ENCODE results near the gene AGAP1. TPM values are rescaled to one million over a fixed set of nuclear protein-coding genes. Genes with fewer than 3 reads are reported as not detected.

The AGAP1 gene
- polyA plus RNA-seq, 1 donor from 2014 or later = 17.4 TPM

DNA sequence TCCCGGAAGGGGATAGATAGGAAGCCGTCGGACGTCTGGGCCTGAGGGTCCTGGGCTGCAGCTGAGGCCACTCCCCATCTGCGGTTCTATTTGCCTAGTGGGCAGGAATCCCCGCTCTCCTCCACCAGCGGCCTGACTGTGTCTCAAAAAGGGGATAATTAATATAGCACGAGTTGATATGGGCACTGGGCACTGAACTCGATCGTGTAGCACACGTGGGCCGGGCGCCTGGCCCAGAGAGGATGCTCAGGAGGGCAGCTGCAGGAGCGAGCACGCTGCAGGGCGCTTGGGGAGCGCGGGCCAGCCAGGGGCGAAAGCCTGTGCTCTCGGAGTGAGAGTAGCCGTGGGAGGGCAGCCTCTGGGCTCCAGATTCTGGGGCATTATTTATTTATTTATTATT lies 683.1 kb downstream of the AGAP1 start:
- Histone ChIP-seq H4K20me1 (ENCODE audit: insufficient read depth) (no peaks in the 10 kb centered on the region), H3K4me3 (ENCODE audit: low read length) (no peak overlapping the region), H3K36me3 (ENCODE audit: insufficient read depth, low read length) (no peaks in the 10 kb centered on the region), H3K9ac (ENCODE audit: low read length) (no peak overlapping the region), H3K9me3 (ENCODE audit: low read length) (no peaks in the 10 kb centered on the region), H3F3A (ENCODE audit: insufficient read depth, low read length, poor library complexity, severe bottlenecking) (peaks cover 5% of the 10 kb centered on the region), H3K27me3 (ENCODE audit: insufficient read depth, low read depth, low read length) (peaks cover 98% of the 10 kb centered on the region), H3K4me2 (ENCODE audit: low read length) (no peak overlapping the region), H3K9me2 (ENCODE audit: insufficient read depth, low read length) (no peaks in the 10 kb centered on the region), H3K79me2 (replicated peaks; ENCODE audit: insufficient read depth, low read length) (no peaks in the 10 kb centered on the region), H2AFZ (ENCODE audit: low read depth, low read length) (no peak overlapping the region), H3K27ac (ENCODE audit: low read length) (no peak overlapping the region)
- TF ChIP-seq TAF1 (IDR thresholded peaks at IDR 0.05; ENCODE audit: low read depth) (no peak), SMC3 (conservative IDR thresholded peaks at IDR 0.05; ENCODE audit: poor library complexity) (no peak), RAD21 (conservative IDR thresholded peaks at IDR 0.05) (no peak), EZH2 (IDR thresholded peaks at IDR 0.05; ENCODE audit: borderline replicate concordance, insufficient read depth, low read length, poor library complexity, severe bottlenecking) (no peak), POLR2AphosphoS5 (IDR thresholded peaks at IDR 0.05) (no peak), EP300 (conservative IDR thresholded peaks at IDR 0.05; ENCODE audit: poor library complexity, severe bottlenecking) (no peak), MXI1 (conservative IDR thresholded peaks at IDR 0.05; ENCODE audit: poor library complexity, severe bottlenecking) (no peak), REST (IDR thresholded peaks at IDR 0.05; ENCODE audit: borderline replicate concordance) (no peak)
- TF ChIP-seq, protein P1, sequence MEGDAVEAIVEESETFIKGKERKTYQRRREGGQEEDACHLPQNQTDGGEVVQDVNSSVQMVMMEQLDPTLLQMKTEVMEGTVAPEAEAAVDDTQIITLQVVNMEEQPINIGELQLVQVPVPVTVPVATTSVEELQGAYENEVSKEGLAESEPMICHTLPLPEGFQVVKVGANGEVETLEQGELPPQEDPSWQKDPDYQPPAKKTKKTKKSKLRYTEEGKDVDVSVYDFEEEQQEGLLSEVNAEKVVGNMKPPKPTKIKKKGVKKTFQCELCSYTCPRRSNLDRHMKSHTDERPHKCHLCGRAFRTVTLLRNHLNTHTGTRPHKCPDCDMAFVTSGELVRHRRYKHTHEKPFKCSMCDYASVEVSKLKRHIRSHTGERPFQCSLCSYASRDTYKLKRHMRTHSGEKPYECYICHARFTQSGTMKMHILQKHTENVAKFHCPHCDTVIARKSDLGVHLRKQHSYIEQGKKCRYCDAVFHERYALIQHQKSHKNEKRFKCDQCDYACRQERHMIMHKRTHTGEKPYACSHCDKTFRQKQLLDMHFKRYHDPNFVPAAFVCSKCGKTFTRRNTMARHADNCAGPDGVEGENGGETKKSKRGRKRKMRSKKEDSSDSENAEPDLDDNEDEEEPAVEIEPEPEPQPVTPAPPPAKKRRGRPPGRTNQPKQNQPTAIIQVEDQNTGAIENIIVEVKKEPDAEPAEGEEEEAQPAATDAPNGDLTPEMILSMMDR (IDR thresholded peaks at IDR 0.05; ENCODE audit: poor library complexity, severe bottlenecking) = no peak

- Histone ChIP-seq H2AFZ (ENCODE audit: low read depth, low read length) (no peak overlapping the region), H3K4me3 (ENCODE audit: low read length) (no peak overlapping the region)
Observed at GRCh38 chr2:236177604-236177966, 683.7 kb downstream of the AGAP1 start.

More at GRCh38 chr2:236177604-236177966, 683.7 kb downstream of the AGAP1 start:
- no peak overlapping the region for H3K9ac ChIP-seq (ENCODE audit: low read length)
- H4K20me1 ChIP-seq (ENCODE audit: insufficient read depth) = no peaks in the 10 kb centered on the region
- no peak overlapping the region for H3K27ac ChIP-seq (ENCODE audit: low read length)
- H3K27me3 ChIP-seq (ENCODE audit: insufficient read depth, low read depth, low read length) = peaks cover 98% of the 10 kb centered on the region
- no peaks in the 10 kb centered on the region for H3K36me3 ChIP-seq (ENCODE audit: insufficient read depth, low read length)
- no peak overlapping the region for H3K4me2 ChIP-seq (ENCODE audit: low read length)
- H3K9me2 ChIP-seq (ENCODE audit: insufficient read depth, low read length) = no peaks in the 10 kb centered on the region
- H3K79me2 ChIP-seq (replicated peaks; ENCODE audit: insufficient read depth, low read length) = no peaks in the 10 kb centered on the region
- no peaks in the 10 kb centered on the region for H3K9me3 ChIP-seq (ENCODE audit: low read length)
- TF ChIP-seq, protein P1 (IDR thresholded peaks at IDR 0.05; ENCODE audit: poor library complexity, severe bottlenecking) = no peak
- TF ChIP-seq RAD21 (conservative IDR thresholded peaks at IDR 0.05) (no peak), TAF1 (IDR thresholded peaks at IDR 0.05; ENCODE audit: low read depth) (no peak), MXI1 (conservative IDR thresholded peaks at IDR 0.05; ENCODE audit: poor library complexity, severe bottlenecking) (no peak), EZH2 (IDR thresholded peaks at IDR 0.05; ENCODE audit: borderline replicate concordance, insufficient read depth, low read length, poor library complexity, severe bottlenecking) (no peak)
- no peaks in the 10 kb centered on the region for H3F3A ChIP-seq (ENCODE audit: insufficient read depth, low read length, poor library complexity, severe bottlenecking)

All from neural cell (in vitro differentiated cells).